NB4 (cell line): Measurements from ENCODE around the gene TMEM178B.

Experiments
- DNase-seq: peaks from one replicate; pipeline ENCODE4 v3.0.0; 2010; ENCODE audit warnings: low read depth
- H3K4me3 ChIP-seq: one replicate; pipeline ENCODE4 v1.5.1; 2011; ENCODE audit warnings: mild to moderate bottlenecking, low read depth, low read length, moderate library complexity
- CTCF ChIP-seq: IDR thresholded peaks from one replicate; pipeline ENCODE4 v1.5.1; 2012; ENCODE audit warnings: low read depth, low read length
- MAX ChIP-seq: IDR thresholded peaks from 2 replicates; pipeline ENCODE4 v1.6.1; 2011; ENCODE audit warnings: low read depth, low read length
- MYC ChIP-seq: IDR thresholded peaks from 2 replicates; pipeline ENCODE4 v1.6.1; 2011; ENCODE audit warnings: low read depth, low read length
- POLR2A ChIP-seq: IDR thresholded peaks from 2 replicates; pipeline ENCODE4 v1.6.1; 2011; ENCODE audit warnings: mild to moderate bottlenecking; ENCODE audit not compliant: insufficient read length; ENCODE audit errors: extremely low read depth

TMEM178B gene

GRCh38 chr7:141142058-141142457 lies 68.2 kb downstream of the TMEM178B start:
- no peak for TF ChIP-seq POLR2A
- DNase-seq: no peak
- H3K4me3 ChIP-seq: no peak overlapping the region

GRCh38 chr7:141144921-141145629 lies 71.2 kb downstream of the TMEM178B start:
- DNase-seq: no peak
- H3K4me3 ChIP-seq: no peak overlapping the region
- TF ChIP-seq MAX: no peak
- no peak for TF ChIP-seq POLR2A
- no peak for TF ChIP-seq MYC
- no peak for TF ChIP-seq CTCF

GRCh38 chr7:141145630-141145982 lies 71.7 kb downstream of the TMEM178B start:
- H3K4me3 ChIP-seq: no peak overlapping the region
- TF ChIP-seq MYC (no peak), POLR2A (no peak), MAX (no peak), CTCF (no peak)
- DNase-seq: no peak

- no peak for DNase-seq
- TF ChIP-seq MYC: no peak
- no peak for TF ChIP-seq POLR2A
- no peak for TF ChIP-seq CTCF
- no peak for TF ChIP-seq MAX
- H3K4me3 ChIP-seq: no peak overlapping the region
These were observed 73.6 kb downstream of the TMEM178B start for GRCh38 chr7:141147482-141147881.

- DNase-seq: no peak
- H3K4me3 ChIP-seq: no peak overlapping the region
- TF ChIP-seq CTCF (no peak), MYC (no peak), POLR2A (no peak), MAX (no peak)
These were observed 76.6 kb downstream of the TMEM178B start for GRCh38 chr7:141150465-141150864.

GRCh38 chr7:141151746-141152145 lies 77.9 kb downstream of the TMEM178B start:
- TF ChIP-seq MAX (no peak), CTCF (no peak), POLR2A (no peak), MYC (no peak)
- H3K4me3 ChIP-seq: no peak overlapping the region
- DNase-seq: no peak
